NCI-H82 (cell line): ENCODE data around the gene PKNOX2.

Experiments
- DNase-seq: peaks from one replicate; lab custom pipeline; 2025; lab: John Stamatoyannopoulos, UW

The PKNOX2 gene

GRCh38 chr11:125154378-125155099 is 10.0 kb upstream of the PKNOX2 start:
- DNase-seq, result no peak

GRCh38 chr11:125155100-125155444 is 9.5 kb upstream of the PKNOX2 start:
- DNase-seq, result no peak

- DNase-seq, result no peak
These were observed 8.8 kb upstream of the PKNOX2 start for GRCh38 chr11:125155767-125156166.

- peak; percentile 43 for DNase-seq
These were observed 8.0 kb upstream of the PKNOX2 start for GRCh38 chr11:125156346-125157117.

- no peak for DNase-seq
These were observed 7.3 kb upstream of the PKNOX2 start for GRCh38 chr11:125157118-125157733.

GRCh38 chr11:125157953-125158680 is 6.4 kb upstream of the PKNOX2 start:
- no peak for DNase-seq

- peak; percentile 21 for DNase-seq
These were observed 1.8 kb upstream of the PKNOX2 start for GRCh38 chr11:125162743-125163142.

GRCh38 chr11:125163431-125164063 is 1.0 kb upstream of the PKNOX2 start:
- DNase-seq, result no peak

GRCh38 chr11:125164091-125164421 is 495 bp upstream of the PKNOX2 start:
- DNase-seq, result no peak

- no peak for DNase-seq
These were observed 726 bp downstream of the PKNOX2 start for GRCh38 chr11:125165111-125165842.

GRCh38 chr11:125165843-125166763 is 1.6 kb downstream of the PKNOX2 start:
- DNase-seq, result peak; percentile 58

- peak; percentile 52 for DNase-seq
These were observed 2.3 kb downstream of the PKNOX2 start for GRCh38 chr11:125166764-125167291.

- DNase-seq, result peak; percentile 70
These were observed 2.9 kb downstream of the PKNOX2 start for GRCh38 chr11:125167292-125167953.

GRCh38 chr11:125167954-125168835 is 3.6 kb downstream of the PKNOX2 start:
- peak; percentile 90 for DNase-seq

- DNase-seq, result peak; percentile 90
These were observed 4.4 kb downstream of the PKNOX2 start for GRCh38 chr11:125168918-125169456.

GRCh38 chr11:125170001-125170509 is 5.5 kb downstream of the PKNOX2 start:
- DNase-seq, result peak; percentile 84

- peak; percentile 75 for DNase-seq
These were observed 6.0 kb downstream of the PKNOX2 start for GRCh38 chr11:125170510-125171031.

- no peak for DNase-seq
These were observed 7.4 kb downstream of the PKNOX2 start for GRCh38 chr11:125171974-125172373.
